ES-I3 (cell line): Measurements from ENCODE around the gene DTNB.

Experiments used
- H3K36me3 ChIP-seq: 2 replicates; pipeline ENCODE4 v1.6.1; 2013; ENCODE audit warnings: mild to moderate bottlenecking, low read length, control low read depth, moderate library complexity; ENCODE audit not compliant: insufficient read depth
- H3K4me1 ChIP-seq: 2 replicates; pipeline ENCODE4 v1.6.1; 2013; ENCODE audit warnings: mild to moderate bottlenecking, control low read depth, low read length; ENCODE audit not compliant: insufficient read depth
- H3K9ac ChIP-seq: 2 replicates; pipeline ENCODE4 v1.6.1; 2013; ENCODE audit warnings: low read depth, mild to moderate bottlenecking, low read length, moderate library complexity
- H3K9me3 ChIP-seq: 2 replicates; pipeline ENCODE4 v1.6.1; 2013; ENCODE audit warnings: mild to moderate bottlenecking, low read length, moderate library complexity; ENCODE audit not compliant: control insufficient read depth, insufficient read depth

Gene DTNB

DNA sequence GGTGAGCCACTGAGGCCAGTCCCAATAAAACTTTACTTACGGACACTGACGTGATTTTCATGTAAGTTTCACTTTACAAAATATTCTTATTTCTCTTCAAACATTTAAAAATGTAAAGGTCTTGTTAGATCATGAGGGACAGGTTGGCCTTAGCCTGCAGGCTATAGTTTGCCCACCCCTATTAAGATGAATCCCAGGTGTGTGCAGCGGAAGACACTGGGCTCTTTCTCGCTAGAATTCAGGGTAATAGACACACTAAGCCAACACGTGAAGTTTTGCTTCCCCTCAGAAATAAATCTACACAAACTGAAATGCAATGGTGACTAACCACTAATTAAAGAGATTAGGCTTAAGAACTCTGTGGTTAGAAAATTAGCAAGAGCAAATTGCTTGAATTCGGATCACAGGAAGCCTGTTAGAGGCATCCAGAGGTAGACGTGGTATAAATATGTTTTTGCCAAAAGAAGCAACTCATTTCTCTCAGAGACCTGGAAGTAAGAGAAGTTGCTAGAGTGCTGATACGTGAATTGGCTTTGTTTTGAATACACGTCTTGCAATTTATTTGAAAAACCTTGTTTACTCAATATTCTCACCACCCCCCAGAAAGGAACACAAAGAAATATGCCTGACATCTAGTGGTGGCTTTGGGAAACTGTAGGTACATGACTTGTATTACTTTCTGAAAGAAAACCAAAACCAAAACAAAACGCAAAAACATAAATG, 151.6 kb downstream of the DTNB start:
- Histone ChIP-seq H3K9ac (no peak overlapping the region), H3K9me3 (no peaks in the 10 kb centered on the region)

DNA sequence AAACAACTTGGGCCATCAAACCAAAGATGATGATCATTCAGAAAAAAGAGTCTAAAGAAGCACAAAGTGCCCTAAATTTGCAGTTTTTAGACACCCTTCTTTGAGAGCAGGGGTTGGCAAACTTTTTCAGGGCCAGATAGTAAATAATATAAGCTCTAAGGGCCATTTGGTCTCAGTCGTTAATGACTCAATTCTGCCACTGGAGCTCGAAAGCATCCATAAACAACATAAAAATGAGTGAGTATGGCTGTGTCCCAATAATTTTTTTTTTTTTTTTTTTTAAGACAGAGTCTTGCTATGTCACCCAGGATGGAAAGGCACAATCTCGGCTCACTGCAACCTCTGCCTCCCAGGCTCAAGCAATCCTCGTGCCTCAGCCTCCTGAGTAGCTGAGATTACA, 152.3 kb downstream of the DTNB start:
- Histone ChIP-seq H3K4me1 (peaks cover 4% of the 10 kb centered on the region), H3K36me3 (no peaks in the 10 kb centered on the region), H3K9ac (no peak overlapping the region), H3K9me3 (no peaks in the 10 kb centered on the region)

More for the DNA sequence above, 151.6 kb downstream of the DTNB start:
- Histone ChIP-seq H3K36me3 (no peaks in the 10 kb centered on the region), H3K4me1 (peaks cover 4% of the 10 kb centered on the region)

GRCh38 chr2:25517701-25518100, 155.7 kb downstream of the DTNB start:
- no peaks in the 10 kb centered on the region for H3K36me3 ChIP-seq
- no peaks in the 10 kb centered on the region for H3K9me3 ChIP-seq
- H3K9ac ChIP-seq: no peak overlapping the region
- peaks cover 8% of the 10 kb centered on the region for H3K4me1 ChIP-seq

- no peak overlapping the region for H3K9ac ChIP-seq
- no peaks in the 10 kb centered on the region for H3K36me3 ChIP-seq
- peaks cover 4% of the 10 kb centered on the region; the same call in 1 of the 2 replicates for H3K4me1 ChIP-seq
- no peaks in the 10 kb centered on the region for H3K9me3 ChIP-seq
These were observed 159.2 kb downstream of the DTNB start for GRCh38 chr2:25514043-25514637.

DNA sequence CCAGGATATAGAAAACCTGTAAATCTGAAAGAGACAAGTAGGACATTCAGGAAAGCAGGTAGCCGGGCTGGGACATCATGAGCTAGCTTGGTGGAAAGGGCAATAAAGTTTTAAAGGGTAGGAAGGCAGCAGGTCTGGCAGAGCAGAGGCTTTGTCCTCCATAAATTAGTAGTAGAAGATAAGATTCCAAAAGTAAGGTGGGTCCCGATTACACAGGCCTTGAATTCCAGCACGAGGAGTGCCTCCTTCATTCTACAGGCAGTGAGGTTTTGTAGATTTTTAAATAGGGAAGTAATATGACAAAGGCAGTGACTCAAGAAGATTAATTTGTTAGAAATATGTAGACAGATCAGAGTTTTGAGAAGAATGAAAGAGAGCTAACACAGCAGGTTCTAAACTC, 160.7 kb downstream of the DTNB start:
- H3K36me3 ChIP-seq: no peaks in the 10 kb centered on the region
- no peak overlapping the region for H3K9ac ChIP-seq
- H3K4me1 ChIP-seq: peaks cover 4% of the 10 kb centered on the region; the same call in 1 of the 2 replicates
- no peaks in the 10 kb centered on the region for H3K9me3 ChIP-seq

GRCh38 chr2:25506226-25506625, 167.2 kb downstream of the DTNB start:
- H3K4me1 ChIP-seq: no peaks in the 10 kb centered on the region
- H3K9me3 ChIP-seq: no peaks in the 10 kb centered on the region
- H3K36me3 ChIP-seq: no peaks in the 10 kb centered on the region
- H3K9ac ChIP-seq: no peak overlapping the region

DNA sequence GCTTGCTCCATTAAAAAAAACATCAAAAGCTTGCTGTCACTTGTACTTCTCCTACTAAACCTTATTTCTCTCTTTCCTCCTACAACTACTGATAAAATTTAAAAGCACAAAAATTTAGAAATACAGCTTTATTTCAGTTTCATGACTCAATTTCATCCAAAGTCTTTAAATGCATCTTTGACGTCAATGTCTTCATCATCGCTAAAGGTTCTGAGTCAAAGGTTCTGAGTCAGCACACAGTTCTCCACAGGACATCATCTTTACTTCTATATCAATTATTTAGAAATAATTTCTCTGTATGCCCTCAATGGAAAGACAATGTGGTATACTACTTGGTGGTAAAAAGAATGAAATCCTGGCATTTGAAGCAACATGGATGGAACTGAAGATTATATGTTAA, 167.8 kb downstream of the DTNB start:
- no peaks in the 10 kb centered on the region for H3K9me3 ChIP-seq
- H3K9ac ChIP-seq: no peak overlapping the region
- no peaks in the 10 kb centered on the region for H3K4me1 ChIP-seq
- no peaks in the 10 kb centered on the region for H3K36me3 ChIP-seq

DNA sequence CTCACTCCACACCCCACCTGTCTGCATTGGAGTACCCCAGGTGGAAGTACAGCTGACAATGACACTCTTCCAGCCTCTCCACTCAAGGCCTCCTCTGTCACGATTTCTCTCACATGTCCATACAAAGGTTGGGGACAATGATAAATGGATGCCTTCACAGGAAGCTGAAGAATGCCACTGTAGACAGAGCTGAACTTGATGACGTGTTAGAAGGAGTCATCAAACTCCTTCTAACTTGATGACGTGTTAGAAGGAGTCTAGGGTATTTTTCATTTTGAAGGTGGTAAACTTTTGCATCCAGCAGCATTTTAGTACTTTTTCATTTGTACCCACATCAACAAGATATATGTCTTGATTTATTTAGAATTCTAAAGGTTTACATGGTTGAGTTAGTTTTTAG, 168.2 kb downstream of the DTNB start:
- no peak overlapping the region for H3K9ac ChIP-seq

DNA sequence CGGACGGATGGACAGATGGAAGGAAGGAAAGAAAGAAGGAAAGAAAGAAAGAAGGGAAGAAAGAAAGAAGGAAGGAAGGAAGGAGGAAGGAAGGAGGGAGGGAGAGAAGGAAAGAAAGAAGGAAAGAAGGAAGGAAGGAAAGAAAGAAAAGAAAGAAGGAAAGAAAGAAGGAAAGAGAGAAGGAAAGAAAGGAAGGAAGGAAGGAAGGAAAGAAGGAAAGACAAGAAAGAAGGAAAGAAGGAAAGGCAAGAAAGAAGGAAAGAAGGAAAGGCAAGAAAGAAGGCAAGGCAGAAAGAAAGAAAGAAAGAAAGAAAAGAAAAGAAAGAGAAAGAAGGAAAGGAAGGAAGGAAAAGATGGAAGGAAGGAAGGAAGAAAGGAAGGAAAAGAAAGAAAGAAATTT, 169.1 kb downstream of the DTNB start:
- H3K4me1 ChIP-seq: no peaks in the 10 kb centered on the region
- H3K9me3 ChIP-seq: no peaks in the 10 kb centered on the region
- no peak overlapping the region for H3K9ac ChIP-seq
- H3K36me3 ChIP-seq: no peaks in the 10 kb centered on the region

More for the DNA sequence above, 168.2 kb downstream of the DTNB start:
- Histone ChIP-seq H3K4me1 (no peaks in the 10 kb centered on the region), H3K36me3 (no peaks in the 10 kb centered on the region), H3K9me3 (no peaks in the 10 kb centered on the region)

DNA sequence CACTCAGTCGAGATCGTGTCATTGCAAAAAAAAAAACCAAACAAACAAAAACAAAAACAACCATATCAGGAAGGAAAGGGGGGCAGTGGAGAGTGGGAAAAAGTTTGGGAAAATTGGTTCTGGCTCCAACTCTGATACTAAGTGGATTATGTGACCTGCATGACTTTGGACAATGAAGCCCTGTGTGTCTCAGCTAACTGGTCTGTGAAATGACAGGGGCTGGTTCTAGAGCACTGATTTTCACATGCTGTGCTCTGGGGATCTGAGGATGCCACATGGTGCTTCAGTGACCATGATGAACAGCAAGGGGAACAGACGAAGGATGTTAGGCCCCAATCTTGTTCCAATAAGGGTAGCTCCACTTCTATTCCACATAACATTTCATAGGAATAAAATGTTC, 174.2 kb downstream of the DTNB start:
- Histone ChIP-seq H3K4me1 (peaks cover 6% of the 10 kb centered on the region; the same call in 1 of the 2 replicates), H3K9ac (no peak overlapping the region), H3K36me3 (no peaks in the 10 kb centered on the region), H3K9me3 (no peaks in the 10 kb centered on the region)

DNA sequence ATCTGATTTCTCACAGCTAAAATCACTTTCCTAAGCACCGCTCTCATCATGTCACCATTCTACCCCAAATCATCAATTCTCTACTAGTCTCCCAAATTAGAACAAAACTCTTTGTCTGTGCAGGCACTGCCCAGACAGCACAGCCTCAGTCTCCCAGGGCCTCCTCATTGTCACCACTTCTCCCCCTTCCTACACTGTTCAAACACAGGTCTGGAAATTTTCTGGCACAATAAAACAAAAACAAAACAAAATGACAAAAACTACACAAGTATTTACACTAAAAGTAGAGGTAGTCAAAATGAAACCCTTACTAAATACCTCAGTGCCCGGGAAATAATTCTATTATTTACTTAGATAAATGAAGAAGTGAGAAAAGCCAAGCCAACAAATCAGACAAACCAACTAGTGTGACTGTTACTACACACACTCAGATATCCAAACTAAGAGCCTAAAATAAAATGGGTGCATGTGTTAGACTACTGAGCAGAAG, 175.4 kb downstream of the DTNB start:
- H3K9ac ChIP-seq: no peak overlapping the region
- no peaks in the 10 kb centered on the region for H3K9me3 ChIP-seq
- peaks cover 6% of the 10 kb centered on the region; the same call in 1 of the 2 replicates for H3K4me1 ChIP-seq
- no peaks in the 10 kb centered on the region for H3K36me3 ChIP-seq

GRCh38 chr2:25497229-25497917, 176.0 kb downstream of the DTNB start:
- no peak overlapping the region for H3K9ac ChIP-seq
- no peaks in the 10 kb centered on the region for H3K9me3 ChIP-seq
- no peaks in the 10 kb centered on the region for H3K36me3 ChIP-seq
- peaks cover 6% of the 10 kb centered on the region; the same call in 1 of the 2 replicates for H3K4me1 ChIP-seq

DNA sequence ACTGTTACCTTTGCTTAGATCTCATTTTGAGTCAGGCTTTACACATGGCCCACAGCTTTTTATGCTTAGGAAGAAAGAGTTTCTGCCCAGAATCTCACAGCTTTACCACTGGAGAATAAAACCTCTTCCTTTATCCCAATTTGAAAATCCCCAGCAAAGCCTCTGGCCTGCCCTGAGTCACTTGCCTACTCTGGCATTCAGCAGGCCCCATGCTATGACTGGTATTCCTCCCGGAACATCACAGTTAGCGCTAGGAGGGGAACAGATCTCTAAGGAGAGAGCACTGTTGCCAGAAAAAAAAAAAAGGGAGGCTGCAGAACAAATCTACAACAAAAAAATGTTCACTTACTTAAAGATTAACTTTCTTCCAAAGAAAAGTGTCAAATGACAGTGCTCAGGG, 178.8 kb downstream of the DTNB start:
- no peaks in the 10 kb centered on the region for H3K36me3 ChIP-seq
- no peaks in the 10 kb centered on the region for H3K9me3 ChIP-seq
- no peak overlapping the region for H3K9ac ChIP-seq
- H3K4me1 ChIP-seq: peaks cover 6% of the 10 kb centered on the region; the same call in 1 of the 2 replicates

- H3K9ac ChIP-seq: no peak overlapping the region
- peaks cover 6% of the 10 kb centered on the region; the same call in 1 of the 2 replicates for H3K4me1 ChIP-seq
- H3K9me3 ChIP-seq: no peaks in the 10 kb centered on the region
- H3K36me3 ChIP-seq: no peaks in the 10 kb centered on the region
These were observed 180.2 kb downstream of the DTNB start for GRCh38 chr2:25493207-25493606.
